Fibroblast of lung (primary cell): Measurements from ENCODE around the gene PPIA. TPM values are rescaled to one million over a fixed set of nuclear protein-coding genes. Genes with fewer than 3 reads are reported as not detected.

Experiments
- DNase-seq, 2 donors: peaks; one replicate each; pipeline versions ENCODE4 v3.0.0 to v3.0.0-alpha.2; 2010; ENCODE audit warnings: low read depth in 2 of 2
- H2AFZ ChIP-seq: 2 replicates; pipeline ENCODE4 v1.5.1; 2012; ENCODE audit warnings: low read length, control low read depth, inconsistent platforms
- H3K27ac ChIP-seq: 2 replicates; pipeline ENCODE4 v1.5.1; 2011; ENCODE audit warnings: low read length, control low read depth; ENCODE audit not compliant: insufficient read depth
- H3K27me3 ChIP-seq: 2 replicates; pipeline ENCODE4 v1.5.1; 2011; ENCODE audit warnings: mild to moderate bottlenecking, low read length; ENCODE audit not compliant: control insufficient read depth, insufficient read depth
- H3K36me3 ChIP-seq: 2 replicates; pipeline ENCODE4 v1.5.1; 2011; ENCODE audit warnings: low read length; ENCODE audit not compliant: control insufficient read depth, insufficient read depth
- H3K4me1 ChIP-seq: 2 replicates; pipeline ENCODE4 v1.5.1; 2011; ENCODE audit warnings: low read length; ENCODE audit not compliant: control insufficient read depth, insufficient read depth; ENCODE audit errors: extremely low read depth
- H3K4me2 ChIP-seq: 2 replicates; pipeline ENCODE4 v1.5.1; 2011; ENCODE audit warnings: low read length, control low read depth; ENCODE audit not compliant: insufficient read depth; ENCODE audit errors: extremely low read depth
- H3K4me3 ChIP-seq, 4 experiments: fragments of 200-600 bp in 1 of 4; sonication (generic) in 1 of 4; replicated peaks in 1 of 4; 2 replicates each; pipeline ENCODE4 v1.5.1; 2011 to 2016; ENCODE audit warnings: low read length in 4 of 4, low read depth in 3 of 4, mild to moderate bottlenecking in 3 of 4, control low read depth in 2 of 4, inconsistent platforms in 1 of 4, mixed read lengths in 1 of 4; ENCODE audit not compliant: insufficient read depth in 1 of 4; ENCODE audit errors: control extremely low read depth in 1 of 4
- H3K79me2 ChIP-seq: 2 replicates; pipeline ENCODE4 v1.5.1; 2012; ENCODE audit warnings: mild to moderate bottlenecking, low read length, inconsistent platforms; ENCODE audit not compliant: control insufficient read depth, insufficient read depth
- H3K9ac ChIP-seq: 2 replicates; pipeline ENCODE4 v1.5.1; 2011; ENCODE audit warnings: mild to moderate bottlenecking, low read length, control low read depth; ENCODE audit not compliant: insufficient read depth
- H3K9me3 ChIP-seq: 2 replicates; pipeline ENCODE4 v1.5.1; 2012; ENCODE audit warnings: low read depth, low read length; ENCODE audit not compliant: control insufficient read depth, insufficient read depth
- H4K20me1 ChIP-seq: 2 replicates; pipeline ENCODE4 v1.5.1; 2011; ENCODE audit warnings: low read length; ENCODE audit not compliant: control insufficient read depth, insufficient read depth; ENCODE audit errors: extremely low read depth
- EZH2 ChIP-seq: IDR thresholded peaks from 2 replicates; pipeline ENCODE4 v1.5.1; 2012; ENCODE audit warnings: low read length, control low read depth, mild to moderate bottlenecking; ENCODE audit errors: missing control alignments
- polyA plus RNA-seq, 2 donors: library from polyadenylated mRNA; depleted of rRNA in 1 of 2; stranded (reverse) in 1 of 2; unstranded in 1 of 2; fragments of >200 nt; gene quantifications; 2 replicates each; pipeline ENCODE4 v1.2.1, GENCODE V29; 2011 to 2012; ENCODE audit warnings: missing spikeins in 1 of 2
- total RNA-seq: library from RNA; depleted of rRNA; stranded (reverse); fragments of >200 nt; gene quantifications from 2 replicates; pipeline ENCODE4 v1.2.1, GENCODE V29; 2014
- TF ChIP-seq, protein P1 (sequence below), 2 donors: IDR thresholded peaks in 1 of 2; conservative IDR thresholded peaks in 1 of 2; 1 replicate in 1 of 2; 2 replicates in 1 of 2; pipeline ENCODE4 v1.5.1; 2011 to 2012; ENCODE audit warnings: low read length in 2 of 2, control low read depth in 1 of 2, inconsistent platforms in 1 of 2, low read depth in 1 of 2, mild to moderate bottlenecking in 1 of 2

The PPIA gene
- total and polyA plus RNA-seq, 2 donors (not counting 1 experiment from before 2014, with no cell fraction given) = 1,161 to 7,057 TPM

DNA sequence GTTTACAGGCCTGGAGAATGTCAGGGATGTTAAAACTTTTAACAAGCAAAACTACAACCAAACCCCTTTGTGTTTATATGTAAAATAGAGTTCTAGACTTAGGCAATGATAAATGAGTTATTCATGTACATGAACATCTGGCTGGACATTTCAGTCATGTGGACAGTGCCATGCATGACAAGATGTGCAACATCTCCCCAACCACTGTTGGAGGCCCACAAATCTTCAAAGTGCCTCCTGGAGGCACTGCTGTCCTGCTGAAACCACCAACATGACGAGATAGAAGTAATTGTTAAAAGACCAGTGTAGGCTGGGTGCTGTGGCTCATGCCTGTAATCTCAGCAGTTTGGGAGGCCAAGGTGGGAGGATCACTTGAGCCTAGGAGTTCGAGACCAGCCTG is 18.4 kb downstream of the PPIA start:
- Histone ChIP-seq H3K4me3 (no peak overlapping the region), H3K9me3 (no peaks in the 10 kb centered on the region), H3K4me2 (no peak overlapping the region), H3K79me2 (no peaks in the 10 kb centered on the region), H3K4me1 (no peaks in the 10 kb centered on the region), H3K27ac (no peak overlapping the region), H3K36me3 (no peaks in the 10 kb centered on the region), H3K9ac (no peak overlapping the region), H2AFZ (no peak overlapping the region), H4K20me1 (no peaks in the 10 kb centered on the region), H3K27me3 (no peaks in the 10 kb centered on the region)
- DNase-seq = no peak
- TF ChIP-seq, protein P1, sequence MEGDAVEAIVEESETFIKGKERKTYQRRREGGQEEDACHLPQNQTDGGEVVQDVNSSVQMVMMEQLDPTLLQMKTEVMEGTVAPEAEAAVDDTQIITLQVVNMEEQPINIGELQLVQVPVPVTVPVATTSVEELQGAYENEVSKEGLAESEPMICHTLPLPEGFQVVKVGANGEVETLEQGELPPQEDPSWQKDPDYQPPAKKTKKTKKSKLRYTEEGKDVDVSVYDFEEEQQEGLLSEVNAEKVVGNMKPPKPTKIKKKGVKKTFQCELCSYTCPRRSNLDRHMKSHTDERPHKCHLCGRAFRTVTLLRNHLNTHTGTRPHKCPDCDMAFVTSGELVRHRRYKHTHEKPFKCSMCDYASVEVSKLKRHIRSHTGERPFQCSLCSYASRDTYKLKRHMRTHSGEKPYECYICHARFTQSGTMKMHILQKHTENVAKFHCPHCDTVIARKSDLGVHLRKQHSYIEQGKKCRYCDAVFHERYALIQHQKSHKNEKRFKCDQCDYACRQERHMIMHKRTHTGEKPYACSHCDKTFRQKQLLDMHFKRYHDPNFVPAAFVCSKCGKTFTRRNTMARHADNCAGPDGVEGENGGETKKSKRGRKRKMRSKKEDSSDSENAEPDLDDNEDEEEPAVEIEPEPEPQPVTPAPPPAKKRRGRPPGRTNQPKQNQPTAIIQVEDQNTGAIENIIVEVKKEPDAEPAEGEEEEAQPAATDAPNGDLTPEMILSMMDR (conservative IDR thresholded peaks at IDR 0.05 in 1 of 2, IDR thresholded peaks at IDR 0.05 in 1 of 2; ENCODE audit: low read depth in 1 of 2, low read length in 2 of 2) = no peak
- no peak for TF ChIP-seq EZH2

DNA sequence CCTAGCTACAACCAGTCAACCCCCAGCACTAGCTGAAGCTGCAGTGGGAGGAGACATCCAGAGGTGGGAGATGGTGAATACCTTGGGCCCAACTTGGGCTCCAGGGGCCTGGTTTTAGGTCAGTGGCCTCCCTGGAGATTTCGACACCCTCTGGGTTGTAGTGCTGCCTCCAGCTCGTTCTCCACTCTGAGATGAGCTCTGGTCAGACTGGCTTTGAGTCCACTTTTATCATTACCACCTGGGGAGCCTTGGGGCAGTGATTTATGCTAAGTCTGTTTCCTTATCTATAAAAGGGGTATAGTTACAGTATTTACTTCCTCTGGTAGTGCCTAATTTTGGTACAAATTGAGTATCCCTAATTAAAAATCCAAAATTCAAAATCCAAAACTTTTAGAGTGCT is 22.8 kb downstream of the PPIA start:
- no peak overlapping the region for H3K9ac ChIP-seq
- H3K4me2 ChIP-seq = no peak overlapping the region
- H2AFZ ChIP-seq = no peak overlapping the region
- no peaks in the 10 kb centered on the region for H3K79me2 ChIP-seq
- no peak overlapping the region for H3K27ac ChIP-seq
- H3K36me3 ChIP-seq = no peaks in the 10 kb centered on the region
- no peaks in the 10 kb centered on the region for H3K27me3 ChIP-seq
- no peaks in the 10 kb centered on the region for H4K20me1 ChIP-seq
- no peak overlapping the region for H3K4me3 ChIP-seq
- DNase-seq = no peak
- H3K4me1 ChIP-seq = no peaks in the 10 kb centered on the region
- H3K9me3 ChIP-seq = no peaks in the 10 kb centered on the region
- TF ChIP-seq, protein P1 (conservative IDR thresholded peaks at IDR 0.05 in 1 of 2, IDR thresholded peaks at IDR 0.05 in 1 of 2; ENCODE audit: low read depth in 1 of 2, low read length in 2 of 2) = no peak
- TF ChIP-seq EZH2 = no peak

- no peak for DNase-seq
- no peak overlapping the region for H3K4me2 ChIP-seq
- H3K79me2 ChIP-seq = no peaks in the 10 kb centered on the region
- TF ChIP-seq, protein P1 (conservative IDR thresholded peaks at IDR 0.05 in 1 of 2, IDR thresholded peaks at IDR 0.05 in 1 of 2; ENCODE audit: low read depth in 1 of 2, low read length in 2 of 2) = no peak
- no peak for TF ChIP-seq EZH2
- no peaks in the 10 kb centered on the region for H3K27me3 ChIP-seq
- no peak overlapping the region for H2AFZ ChIP-seq
- H3K4me3 ChIP-seq = no peak overlapping the region
- no peaks in the 10 kb centered on the region for H3K9me3 ChIP-seq
- no peaks in the 10 kb centered on the region for H3K4me1 ChIP-seq
- H3K9ac ChIP-seq = no peak overlapping the region
- H3K27ac ChIP-seq = no peak overlapping the region
- no peaks in the 10 kb centered on the region for H4K20me1 ChIP-seq
- no peaks in the 10 kb centered on the region for H3K36me3 ChIP-seq
These were observed 26.8 kb downstream of the PPIA start for GRCh38 chr7:44823255-44823781.
